HepG2 (cell line): ENCODE measurements around the gene CELF2. TPM values are rescaled to one million over a fixed set of nuclear protein-coding genes. Genes with fewer than 3 reads are reported as not detected.

Experiments used
- ATAC-seq: fragments of 200-7000 bp; cut with Tn5 transposase; 3 replicates; pipeline ENCODE4 v1.9.1; 2020; ENCODE audit warnings: mild to moderate bottlenecking, moderate library complexity
- BruUV-seq: library from RNA; stranded (reverse); fragments of 400-500 nt; replicated peaks from 2 replicates; lab custom pipeline; 2021; lab: Mats Ljungman, UMichigan
- CTCF ChIA-PET: fragments of 300-600 bp; formaldehyde crosslinking; extraction: SDS; loops from one replicate; lab custom pipeline; 2021; ENCODE audit warnings: low total read pairs, inconsistent platforms, low intra/inter-chr PET ratio; lab: Yijun Ruan, JAX
- POLR2A ChIA-PET: fragments of 350-600 bp; sonication (Branson Sonifier 250); formaldehyde crosslinking; loops from one replicate; lab custom pipeline; 2020; ENCODE audit warnings: antibody characterized with exemption, inconsistent platforms; lab: Yijun Ruan, JAX
- DNase-seq: peaks from one replicate; pipeline ENCODE4 v3.0.0-alpha.2; 2015; ENCODE audit warnings: low spot score
- FAIRE-seq: peaks from 3 replicates; lab custom pipeline; 2011; peaks lifted over from hg19 to GRCh38; lab: Jason Lieb, UNC
- H2AFZ ChIP-seq: one replicate; pipeline ENCODE4 v1.6.1; 2011; ENCODE audit warnings: low read length, inconsistent platforms
- H3K27ac ChIP-seq: fragments of 300-600 bp; 3 replicates; pipeline ENCODE4 v1.8.0; 2011; ENCODE audit warnings: mixed run types, mild to moderate bottlenecking, mixed read lengths, low read length, inconsistent platforms; ENCODE audit not compliant: insufficient read depth; ENCODE audit errors: extremely low read length
- H3K27me3 ChIP-seq, 2 experiments: fragments of 200-600 bp in 1 of 2; 2 replicates in 1 of 2; 3 replicates in 1 of 2; pipeline versions ENCODE4 v1.6.0 to v1.8.0; 2011; ENCODE audit warnings: low read length in 2 of 2, mild to moderate bottlenecking in 2 of 2, moderate library complexity in 2 of 2, inconsistent platforms in 1 of 2; ENCODE audit not compliant: insufficient read depth in 2 of 2, control insufficient read depth in 1 of 2
- H3K36me3 ChIP-seq, 2 experiments: fragments of 200-600 bp in 1 of 2; replicated peaks in 1 of 2; 2 replicates in 1 of 2; 3 replicates in 1 of 2; pipeline versions ENCODE4 v1.5.1 to v1.8.0; 2011; ENCODE audit warnings: low read length in 2 of 2, inconsistent platforms in 1 of 2; ENCODE audit not compliant: insufficient read depth in 2 of 2, control insufficient read depth in 1 of 2
- H3K4me1 ChIP-seq: 2 replicates; pipeline ENCODE4 v1.5.1; 2012; ENCODE audit warnings: low read length, inconsistent platforms; ENCODE audit not compliant: insufficient read depth
- H3K4me2 ChIP-seq: 2 replicates; pipeline ENCODE4 v1.6.0; 2011; ENCODE audit warnings: low read depth, low read length, inconsistent platforms
- H3K4me3 ChIP-seq, 3 experiments: fragments of 200-600 bp in 1 of 3; sonication (generic), shearing (Covaris generic) in 1 of 3; replicated peaks in 1 of 3; 2 replicates each; pipeline ENCODE4 v1.5.1; 2011 to 2016; ENCODE audit warnings: low read length in 3 of 3, inconsistent platforms in 2 of 3, low read depth in 2 of 3, mild to moderate bottlenecking in 2 of 3, control low read depth in 1 of 3, mixed read lengths in 1 of 3; ENCODE audit not compliant: insufficient read depth in 1 of 3
- H3K79me2 ChIP-seq: one replicate; pipeline ENCODE4 v1.6.1; 2011; ENCODE audit warnings: low read length, inconsistent platforms; ENCODE audit not compliant: insufficient read depth
- H3K9ac ChIP-seq: 2 replicates; pipeline ENCODE4 v1.6.0; 2011; ENCODE audit warnings: mild to moderate bottlenecking, low read depth, low read length, inconsistent platforms; ENCODE audit not compliant: insufficient read depth
- H3K9me3 ChIP-seq: 2 replicates; pipeline ENCODE4 v1.5.1; 2012; ENCODE audit warnings: mild to moderate bottlenecking, low read length
- H4K20me1 ChIP-seq: 2 replicates; pipeline ENCODE4 v1.6.0; 2011; ENCODE audit warnings: inconsistent platforms, mild to moderate bottlenecking, low read length, moderate library complexity; ENCODE audit not compliant: insufficient read depth
- AHDC1 ChIP-seq: sonication (generic); formaldehyde crosslinking; IDR thresholded peaks from 2 replicates; pipeline ENCODE4 v1.5.1; 2020; ENCODE audit warnings: mild to moderate bottlenecking, missing genetic modification reagents, borderline replicate concordance
- ASH2L ChIP-seq: fragments of 300-600, 200-600 bp; sonication (generic); IDR thresholded peaks from 2 replicates; pipeline ENCODE4 v1.7.0; 2017; ENCODE audit warnings: low read depth, mild to moderate bottlenecking, moderate library complexity, mixed read lengths, low read length; ENCODE audit not compliant: insufficient read length
- ATF2 ChIP-seq: sonication (generic); formaldehyde crosslinking; IDR thresholded peaks from 2 replicates; pipeline ENCODE4 v1.4.0; 2020; ENCODE audit warnings: missing genetic modification reagents
- HDAC6 ChIP-seq: fragments of 200-600 bp; sonication (generic); IDR thresholded peaks from 2 replicates; pipeline ENCODE4 v1.7.0; 2017; ENCODE audit warnings: mild to moderate bottlenecking, antibody characterized with exemption, low read length, low read depth
- HIVEP1 ChIP-seq: sonication (generic); formaldehyde crosslinking; IDR thresholded peaks from 2 replicates; pipeline ENCODE4 v1.4.0; 2020; ENCODE audit warnings: mild to moderate bottlenecking, missing genetic modification reagents
- HNRNPUL1 ChIP-seq: fragments of 200-400 bp; formaldehyde crosslinking; IDR thresholded peaks from 2 replicates; pipeline ENCODE4 v1.6.1; 2017; ENCODE audit warnings: low read depth, mild to moderate bottlenecking, low read length, moderate library complexity
- ISL2 ChIP-seq: sonication (generic); formaldehyde crosslinking; IDR thresholded peaks from 2 replicates; pipeline ENCODE4 v1.5.0; 2020; ENCODE audit warnings: missing genetic modification reagents
- NFATC3 ChIP-seq: sonication (generic); formaldehyde crosslinking; IDR thresholded peaks from 2 replicates; pipeline ENCODE4 v1.5.1; 2020; ENCODE audit warnings: mild to moderate bottlenecking, missing genetic modification reagents
- ONECUT2 ChIP-seq: sonication (generic); formaldehyde crosslinking; IDR thresholded peaks from 2 replicates; pipeline ENCODE4 v1.4.0; 2020; ENCODE audit warnings: missing genetic modification reagents
- PBX3 ChIP-seq: sonication (generic); formaldehyde crosslinking; IDR thresholded peaks from 2 replicates; pipeline ENCODE4 v1.8.1; 2023; ENCODE audit warnings: missing genetic modification reagents, inconsistent platforms, borderline replicate concordance
- RAD21 ChIP-seq: fragments of 450-650 bp; formaldehyde crosslinking; IDR thresholded peaks from 2 replicates; pipeline ENCODE4 v1.5.0; 2020; ENCODE audit warnings: mild to moderate bottlenecking
- SIX4 ChIP-seq: sonication (generic); formaldehyde crosslinking; IDR thresholded peaks from 2 replicates; pipeline ENCODE4 v1.4.0; 2020; ENCODE audit warnings: missing genetic modification reagents
- SKI ChIP-seq: fragments of 450-650 bp; IDR thresholded peaks from one replicate; pipeline ENCODE4 v1.6.1; 2018; ENCODE audit warnings: mild to moderate bottlenecking; ENCODE audit not compliant: partially characterized antibody
- ZFP90 ChIP-seq: sonication (generic); formaldehyde crosslinking; IDR thresholded peaks from 2 replicates; pipeline ENCODE4 v1.8.0; 2022; ENCODE audit warnings: missing genetic modification reagents, mild to moderate bottlenecking, inconsistent platforms, borderline replicate concordance
- ZNF558 ChIP-seq: sonication (generic); formaldehyde crosslinking; IDR thresholded peaks from 2 replicates; pipeline ENCODE4 v1.9.0; 2022; ENCODE audit warnings: mild to moderate bottlenecking, missing genetic modification reagents, borderline replicate concordance
- ZNF672 ChIP-seq: sonication (generic); formaldehyde crosslinking; IDR thresholded peaks from 2 replicates; pipeline ENCODE4 v1.8.1; 2022; ENCODE audit warnings: missing genetic modification reagents
- WGBS: methylation state at CpG from one replicate; pipeline ENCODE4 v1.1.6; 2017; ENCODE audit warnings: low lambda C conversion rate; 5-methylcytosine and 5-hydroxymethylcytosine counted together
- in situ Hi-C: cut with HindIII; loops from 2 replicates; pipeline ENCODE4 v1.10.0; 2017; ENCODE audit warnings: low pct_unique_long_range_greater_than_20kb; ENCODE audit not compliant: extremely low pct_ligation_motif_present
- intact Hi-C: fragments of 100-400 bp; cut with micrococcal nuclease; formaldehyde crosslinking; loops from one replicate; pipeline ENCODE4 v1.10.0; 2022; ENCODE audit not compliant: unreplicated experiment
- polyA plus RNA-seq, 8 experiments: library from polyadenylated mRNA; depleted of rRNA in 3 of 8; stranded (reverse) in 7 of 8; unstranded in 1 of 8; fragments of >200 nt; fragmentation: Illumina TruSeq in 4 of 8; extraction: Trizol in 4 of 8; gene quantifications; 2 replicates each; pipeline versions ENCODE4 v1.2.1 to v1.2.3, GENCODE V29; 2011 to 2016; ENCODE audit warnings: low read depth in 4 of 8, missing spikeins in 1 of 8, mixed read lengths in 1 of 8; ENCODE audit not compliant: insufficient read depth in 1 of 8
- total RNA-seq, 5 experiments: library from RNA; depleted of rRNA; stranded (reverse); fragments of >200 nt; fragmentation: Illumina TruSeq; extraction: Trizol; gene quantifications; 2 replicates each; pipeline ENCODE4 v1.2.3, GENCODE V29; 2016; ENCODE audit warnings: low read depth in 1 of 5
- TF ChIP-seq, protein P1 (sequence below): sonication (generic); formaldehyde crosslinking; IDR thresholded peaks from 2 replicates; pipeline ENCODE4 v1.4.0; 2020; ENCODE audit warnings: mild to moderate bottlenecking, missing genetic modification reagents

CELF2 gene
- total and polyA plus RNA-seq, 2 of the 13 experiments (the other 11 are each of a cell fraction or from before 2014, with no cell fraction given), result not detected

DNA sequence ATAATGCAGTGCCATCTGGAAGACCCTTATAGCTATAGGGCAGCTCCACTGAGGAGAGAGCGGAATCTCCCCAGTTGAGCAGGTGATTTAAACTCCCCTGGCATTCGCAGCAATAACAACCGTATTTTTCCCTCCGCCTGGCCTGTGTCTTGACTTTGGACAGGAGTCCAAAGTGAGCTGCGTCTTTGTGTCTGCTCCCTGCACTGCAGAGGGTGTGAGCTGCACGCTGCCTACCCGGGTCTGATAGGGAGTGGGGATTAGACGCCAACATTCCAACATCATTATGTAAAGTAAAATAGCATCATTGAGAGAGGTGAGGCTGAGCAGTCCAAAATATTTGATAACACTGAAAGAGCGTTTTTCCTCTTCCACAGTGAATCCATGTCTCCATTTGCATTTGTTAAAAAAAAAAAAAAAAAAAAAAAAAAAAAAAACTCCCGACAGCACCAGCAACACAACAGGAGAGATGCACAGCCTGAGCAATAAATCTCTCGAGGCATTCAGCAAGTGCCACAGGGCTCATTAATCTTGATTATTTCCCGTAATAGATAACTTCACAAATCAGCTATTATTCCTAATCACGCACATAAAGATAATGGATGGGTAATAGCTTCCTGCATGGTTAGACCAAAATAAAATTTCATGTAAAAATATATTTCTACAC lies 68.6 kb downstream of the CELF2 start:
- 12% methylated on average over 13 of the region's 13 CpGs for WGBS
- H2AFZ ChIP-seq, result no peak overlapping the region
- FAIRE-seq (no peak), DNase-seq (no peak), ATAC-seq (no peak)
- in situ Hi-C loops (no loop called here), intact Hi-C loops (no loop called here)
- no peaks in the 10 kb centered on the region for H3K27me3 ChIP-seq
- no peaks in the 10 kb centered on the region for H4K20me1 ChIP-seq
- H3K9ac ChIP-seq, result no peak overlapping the region
- H3K4me1 ChIP-seq, result no peaks in the 10 kb centered on the region
- BruUV-seq, result no TSS peak
- H3K36me3 ChIP-seq, result no peaks in the 10 kb centered on the region
- no peaks in the 10 kb centered on the region for H3K79me2 ChIP-seq
- no peak overlapping the region for H3K4me3 ChIP-seq
- ChIA-PET POLR2A (no interaction called here), CTCF (no interaction called here)
- H3K9me3 ChIP-seq, result no peaks in the 10 kb centered on the region
- H3K4me2 ChIP-seq, result no peak overlapping the region
- no peak overlapping the region for H3K27ac ChIP-seq
- no peak for TF ChIP-seq ZFP90 (CRISPR knock-in tag)
- no peak for TF ChIP-seq ISL2
- TF ChIP-seq ZNF558, result no peak
- no peak for TF ChIP-seq ATF2 (CRISPR knock-in tag)
- no peak for TF ChIP-seq HIVEP1 (CRISPR knock-in tag)
- TF ChIP-seq ASH2L, result no peak
- TF ChIP-seq SKI, result no peak
- TF ChIP-seq HDAC6, result no peak
- TF ChIP-seq AHDC1 (CRISPR knock-in tag), result no peak
- no peak for TF ChIP-seq SIX4 (CRISPR knock-in tag)
- TF ChIP-seq NFATC3 (CRISPR knock-in tag), result no peak
- TF ChIP-seq HNRNPUL1, result no peak
- TF ChIP-seq, protein P1, sequence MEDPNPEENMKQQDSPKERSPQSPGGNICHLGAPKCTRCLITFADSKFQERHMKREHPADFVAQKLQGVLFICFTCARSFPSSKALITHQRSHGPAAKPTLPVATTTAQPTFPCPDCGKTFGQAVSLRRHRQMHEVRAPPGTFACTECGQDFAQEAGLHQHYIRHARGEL (CRISPR knock-in tag), result no peak
- TF ChIP-seq ZNF672 (CRISPR knock-in tag), result no peak
- TF ChIP-seq RAD21 (CRISPR knock-in tag), result no peak
- no peak for TF ChIP-seq ONECUT2 (CRISPR knock-in tag)
- TF ChIP-seq PBX3 (CRISPR knock-in tag), result no peak
